Hepatocyte (in vitro differentiated cells): ENCODE results near the gene HTRA2. TPM values are rescaled to one million over a fixed set of nuclear protein-coding genes. Genes with fewer than 3 reads are reported as not detected.

ENCODE experiments used
- DNase-seq: peaks from one replicate; pipeline ENCODE4 v3.0.0-alpha.2; 2016; ENCODE audit warnings: low spot score
- H2AFZ ChIP-seq: fragments of 200-600 bp; sonication (generic); 2 replicates; pipeline ENCODE4 v1.6.0; 2016; ENCODE audit warnings: antibody characterized with exemption, mild to moderate bottlenecking
- H3K27ac ChIP-seq: fragments of 200-600 bp; sonication (generic); 2 replicates; pipeline ENCODE4 v1.5.1; 2016; ENCODE audit warnings: mild to moderate bottlenecking
- H3K27me3 ChIP-seq: fragments of 200-600 bp; sonication (generic); 2 replicates; pipeline ENCODE4 v1.6.1; 2016
- H3K36me3 ChIP-seq: fragments of 200-600 bp; sonication (generic); replicated peaks from 2 replicates; pipeline ENCODE4 v1.5.1; 2016; ENCODE audit warnings: low read depth; ENCODE audit not compliant: insufficient read depth
- H3K4me1 ChIP-seq: fragments of 200-600 bp; sonication (generic); 2 replicates; pipeline ENCODE4 v1.5.1; 2016; ENCODE audit warnings: mild to moderate bottlenecking, moderate library complexity; ENCODE audit not compliant: insufficient read depth
- H3K4me2 ChIP-seq: fragments of 200-600 bp; sonication (generic); 2 replicates; pipeline ENCODE4 v1.6.0; 2016
- H3K4me3 ChIP-seq: fragments of 200-600 bp; sonication (generic); 2 replicates; pipeline ENCODE4 v1.5.1; 2016; ENCODE audit warnings: mild to moderate bottlenecking
- H3K79me2 ChIP-seq: fragments of 200-600 bp; sonication (generic); 2 replicates; pipeline ENCODE4 v1.6.0; 2017; ENCODE audit warnings: mild to moderate bottlenecking
- H3K9me2 ChIP-seq: fragments of 200-600 bp; sonication (generic); replicated peaks from 2 replicates; pipeline ENCODE4 v1.6.0; 2017; ENCODE audit warnings: mild to moderate bottlenecking; ENCODE audit not compliant: insufficient read depth
- H3K9me3 ChIP-seq: fragments of 200-600 bp; sonication (generic); 2 replicates; pipeline ENCODE4 v1.5.1; 2016; ENCODE audit warnings: low read depth, mild to moderate bottlenecking
- H4K20me1 ChIP-seq: fragments of 200-600 bp; sonication (generic); 2 replicates; pipeline ENCODE4 v1.6.0; 2016; ENCODE audit warnings: mild to moderate bottlenecking; ENCODE audit not compliant: insufficient read depth, poor library complexity, severe bottlenecking
- EZH2 ChIP-seq: fragments of 200-600 bp; sonication (generic); IDR thresholded peaks from 2 replicates; pipeline ENCODE4 v1.6.1; 2016; ENCODE audit warnings: antibody characterized with exemption, mild to moderate bottlenecking, borderline replicate concordance
- EZH2phosphoT487 ChIP-seq: fragments of 200-600 bp; sonication (generic); IDR thresholded peaks from one replicate; pipeline ENCODE4 v1.6.1; 2018; ENCODE audit warnings: antibody characterized with exemption, mild to moderate bottlenecking, low read depth, moderate library complexity; ENCODE audit not compliant: unreplicated experiment, severe bottlenecking
- WGBS: methylation state at CpG from one replicate; pipeline ENCODE4 v1.1.6; 2016; ENCODE audit warnings: low lambda C conversion rate; ENCODE audit errors: missing lambda C conversion rate; 5-methylcytosine and 5-hydroxymethylcytosine counted together
- polyA plus RNA-seq: library from polyadenylated mRNA; unstranded; fragments of >200 nt; fragmentation: Nextera tagmentation; extraction: Ambion mirVana; gene quantifications from 2 replicates; pipeline ENCODE4 v1.2.1, GENCODE V29; 2016
- total RNA-seq: library from RNA; depleted of rRNA; stranded (reverse); fragments of >200 nt; gene quantifications from 2 replicates; pipeline ENCODE4 v1.2.3, GENCODE V29; 2014
- TF ChIP-seq, protein P1 (sequence below): fragments of 200-600 bp; sonication (generic); IDR thresholded peaks from 2 replicates; pipeline ENCODE4 v1.5.1; 2016; ENCODE audit warnings: antibody characterized with exemption, mild to moderate bottlenecking; ENCODE audit not compliant: poor library complexity

HTRA2 gene
- total and polyA plus RNA-seq, 2 experiments from 2014 or later = 31.2 to 33.5 TPM

DNA sequence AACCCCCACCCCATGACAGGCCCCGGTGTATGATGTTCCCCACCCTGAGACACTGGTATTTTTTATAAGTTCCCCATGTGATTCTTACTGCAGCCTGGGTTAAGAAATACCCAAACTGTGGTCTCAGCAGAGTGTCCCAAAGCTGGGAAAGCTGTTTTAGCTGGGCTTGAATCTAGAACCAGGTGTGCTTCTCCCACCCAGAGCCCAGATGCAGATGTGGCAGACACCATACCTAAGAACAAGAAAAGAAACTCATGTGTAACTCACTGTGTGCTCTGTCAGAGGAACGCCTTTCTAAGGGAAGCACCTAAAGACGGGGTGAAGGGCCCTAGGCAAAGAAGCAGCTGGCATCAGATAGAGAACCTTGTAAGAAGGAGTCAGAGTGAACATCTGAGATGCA is 48.7 kb downstream of the HTRA2 start:
- H3K9me3 ChIP-seq = no peaks in the 10 kb centered on the region
- H3K9me2 ChIP-seq = no peaks in the 10 kb centered on the region
- no peak overlapping the region for H3K4me3 ChIP-seq
- H3K36me3 ChIP-seq = no peaks in the 10 kb centered on the region
- no peaks in the 10 kb centered on the region for H3K79me2 ChIP-seq
- 90% methylated on average over 3 of the region's 3 CpGs for WGBS
- TF ChIP-seq EZH2 (no peak), EZH2phosphoT487 (no peak)
- TF ChIP-seq, protein P1, sequence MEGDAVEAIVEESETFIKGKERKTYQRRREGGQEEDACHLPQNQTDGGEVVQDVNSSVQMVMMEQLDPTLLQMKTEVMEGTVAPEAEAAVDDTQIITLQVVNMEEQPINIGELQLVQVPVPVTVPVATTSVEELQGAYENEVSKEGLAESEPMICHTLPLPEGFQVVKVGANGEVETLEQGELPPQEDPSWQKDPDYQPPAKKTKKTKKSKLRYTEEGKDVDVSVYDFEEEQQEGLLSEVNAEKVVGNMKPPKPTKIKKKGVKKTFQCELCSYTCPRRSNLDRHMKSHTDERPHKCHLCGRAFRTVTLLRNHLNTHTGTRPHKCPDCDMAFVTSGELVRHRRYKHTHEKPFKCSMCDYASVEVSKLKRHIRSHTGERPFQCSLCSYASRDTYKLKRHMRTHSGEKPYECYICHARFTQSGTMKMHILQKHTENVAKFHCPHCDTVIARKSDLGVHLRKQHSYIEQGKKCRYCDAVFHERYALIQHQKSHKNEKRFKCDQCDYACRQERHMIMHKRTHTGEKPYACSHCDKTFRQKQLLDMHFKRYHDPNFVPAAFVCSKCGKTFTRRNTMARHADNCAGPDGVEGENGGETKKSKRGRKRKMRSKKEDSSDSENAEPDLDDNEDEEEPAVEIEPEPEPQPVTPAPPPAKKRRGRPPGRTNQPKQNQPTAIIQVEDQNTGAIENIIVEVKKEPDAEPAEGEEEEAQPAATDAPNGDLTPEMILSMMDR = no peak
- no peak overlapping the region for H2AFZ ChIP-seq
- H4K20me1 ChIP-seq = no peaks in the 10 kb centered on the region
- no peak overlapping the region for H3K27ac ChIP-seq
- H3K4me2 ChIP-seq = no peak overlapping the region
- DNase-seq = no peak
- no peaks in the 10 kb centered on the region for H3K27me3 ChIP-seq
- H3K4me1 ChIP-seq = no peaks in the 10 kb centered on the region

DNA sequence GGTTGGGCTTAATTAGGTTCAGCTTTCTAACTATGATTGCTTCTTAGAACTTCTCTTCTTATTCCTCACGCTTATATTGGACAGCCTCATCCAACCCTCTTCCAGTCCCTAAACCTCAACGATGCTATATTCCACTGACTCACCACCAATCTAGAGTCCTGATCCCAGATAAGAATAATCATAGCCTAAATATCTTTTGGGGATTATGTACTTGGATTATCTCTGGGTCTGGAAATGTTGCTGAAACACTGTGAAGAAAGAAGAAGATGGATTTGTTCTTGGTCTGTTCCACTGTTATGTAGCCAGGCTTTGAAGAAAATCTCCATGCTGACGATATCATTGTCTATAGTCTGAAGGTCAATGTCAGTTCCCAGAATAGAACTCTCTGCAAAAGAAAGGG is 51.7 kb downstream of the HTRA2 start:
- Histone ChIP-seq H3K9me3 (no peaks in the 10 kb centered on the region), H3K36me3 (no peaks in the 10 kb centered on the region), H3K27ac (no peak overlapping the region), H4K20me1 (no peaks in the 10 kb centered on the region), H3K4me3 (no peak overlapping the region), H3K79me2 (no peaks in the 10 kb centered on the region), H3K4me2 (no peak overlapping the region), H3K4me1 (no peaks in the 10 kb centered on the region), H3K27me3 (no peaks in the 10 kb centered on the region), H2AFZ (no peak overlapping the region), H3K9me2 (no peaks in the 10 kb centered on the region)
- no peak for DNase-seq
- WGBS = 67% methylated on average over 3 of the region's 3 CpGs
- TF ChIP-seq EZH2phosphoT487 = no peak
- no peak for TF ChIP-seq EZH2
- TF ChIP-seq, protein P1 = no peak

DNA sequence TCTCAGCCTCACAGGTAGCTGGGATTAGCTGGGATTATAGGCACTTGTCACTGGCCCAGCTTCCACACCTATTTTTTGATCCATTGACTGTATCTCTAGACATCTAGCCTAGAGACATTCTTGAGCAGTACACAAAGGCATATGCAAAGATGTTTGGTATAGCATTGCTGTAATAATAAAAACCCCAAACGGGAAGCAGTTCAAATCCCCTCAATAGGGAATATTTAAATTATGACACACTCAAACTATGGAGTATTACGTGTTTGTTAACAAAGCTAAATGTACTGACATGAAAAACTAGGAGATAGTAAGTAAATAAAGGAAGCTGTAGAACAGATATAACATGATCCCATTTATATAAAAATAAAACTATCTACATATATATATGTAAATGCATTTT is 52.5 kb downstream of the HTRA2 start:
- H3K27me3 ChIP-seq = no peaks in the 10 kb centered on the region
- no peak for DNase-seq
- no peak overlapping the region for H3K27ac ChIP-seq
- WGBS = 83% methylated on average over 2 of the region's 2 CpGs
- H3K79me2 ChIP-seq = no peaks in the 10 kb centered on the region
- H4K20me1 ChIP-seq = no peaks in the 10 kb centered on the region
- H3K36me3 ChIP-seq = no peaks in the 10 kb centered on the region
- no peak overlapping the region for H3K4me3 ChIP-seq
- no peaks in the 10 kb centered on the region for H3K4me1 ChIP-seq
- no peaks in the 10 kb centered on the region for H3K9me3 ChIP-seq
- no peaks in the 10 kb centered on the region for H3K9me2 ChIP-seq
- H3K4me2 ChIP-seq = no peak overlapping the region
- no peak for TF ChIP-seq EZH2
- no peak for TF ChIP-seq EZH2phosphoT487
- TF ChIP-seq, protein P1 = no peak
- H2AFZ ChIP-seq = no peak overlapping the region

Other genes starting within 250 kb of the HTRA2 start
- 0.36 and 1.5 TPM in 2 replicates for gene SLC4A5, start 186.5 kb upstream of the HTRA2 start, total RNA-seq
- 0.28 and 1.7 TPM in 2 replicates for gene SLC4A5, start 186.5 kb upstream of the HTRA2 start, polyA plus RNA-seq
- gene DCTN1, start 149.6 kb upstream of the HTRA2 start, total RNA-seq = 72.3 and 84.3 TPM in 2 replicates
- gene DCTN1, start 149.6 kb upstream of the HTRA2 start, polyA plus RNA-seq = 95.0 and 111 TPM in 2 replicates
- 0.32 and 0.37 TPM in 2 replicates for gene C2orf81, start 108.3 kb upstream of the HTRA2 start, total RNA-seq
- 0.76 and 4.2 TPM in 2 replicates for gene C2orf81, start 108.3 kb upstream of the HTRA2 start, polyA plus RNA-seq
- gene WDR54, start 108.2 kb upstream of the HTRA2 start, total RNA-seq = 6.2 and 7.1 TPM in 2 replicates
- 22.2 and 22.6 TPM in 2 replicates for gene WDR54, start 108.2 kb upstream of the HTRA2 start, polyA plus RNA-seq
- 66.1 and 74.2 TPM in 2 replicates for gene RTKN, start 88.0 kb upstream of the HTRA2 start, total RNA-seq
- 77.5 and 85.0 TPM in 2 replicates for gene RTKN, start 88.0 kb upstream of the HTRA2 start, polyA plus RNA-seq
- 16.0 and 20.0 TPM in 2 replicates for gene INO80B, start 74.8 kb upstream of the HTRA2 start, total RNA-seq
- 18.9 and 19.9 TPM in 2 replicates for gene INO80B, start 74.8 kb upstream of the HTRA2 start, polyA plus RNA-seq
- gene WBP1, start 71.5 kb upstream of the HTRA2 start, total RNA-seq = 66.5 and 85.7 TPM in 2 replicates
- gene WBP1, start 71.5 kb upstream of the HTRA2 start, polyA plus RNA-seq = 87.5 and 95.0 TPM in 2 replicates
- gene MOGS, start 64.6 kb upstream of the HTRA2 start, total RNA-seq = 47.6 and 67.1 TPM in 2 replicates
- gene MOGS, start 64.6 kb upstream of the HTRA2 start, polyA plus RNA-seq = 48.3 and 60.2 TPM in 2 replicates
- gene MRPL53, start 57.3 kb upstream of the HTRA2 start, total RNA-seq = 13.8 and 23.4 TPM in 2 replicates
- gene MRPL53, start 57.3 kb upstream of the HTRA2 start, polyA plus RNA-seq = 89.6 and 95.9 TPM in 2 replicates
- 11.6 and 15.9 TPM in 2 replicates for gene CCDC142, start 46.9 kb upstream of the HTRA2 start, total RNA-seq
- gene CCDC142, start 46.9 kb upstream of the HTRA2 start, polyA plus RNA-seq = 16.6 and 21.3 TPM in 2 replicates
- 19.9 and 25.1 TPM in 2 replicates for gene TTC31, start 46.9 kb upstream of the HTRA2 start, total RNA-seq
- 21.3 and 23.8 TPM in 2 replicates for gene TTC31, start 46.9 kb upstream of the HTRA2 start, polyA plus RNA-seq
- 2.5 and 3.4 TPM in 2 replicates for gene LBX2, start 30.3 kb upstream of the HTRA2 start, total RNA-seq
- gene LBX2, start 30.3 kb upstream of the HTRA2 start, polyA plus RNA-seq = 3.1 and 5.2 TPM in 2 replicates
- 10.4 and 10.6 TPM in 2 replicates for gene PCGF1, start 22.2 kb upstream of the HTRA2 start, total RNA-seq
- 29.0 and 30.2 TPM in 2 replicates for gene PCGF1, start 22.2 kb upstream of the HTRA2 start, polyA plus RNA-seq
- gene TLX2, start 15.5 kb upstream of the HTRA2 start, total RNA-seq = not detected in 2 replicates
- gene TLX2, start 15.5 kb upstream of the HTRA2 start, polyA plus RNA-seq = not detected in 2 replicates
- 1.2 and 4.0 TPM in 2 replicates for gene DQX1, start 3.7 kb upstream of the HTRA2 start, total RNA-seq
- 0.73 TPM in 1 of 2 replicates, not detected in the other for gene DQX1, start 3.7 kb upstream of the HTRA2 start, polyA plus RNA-seq
- 121 and 138 TPM in 2 replicates for gene AUP1, start 227 bp upstream of the HTRA2 start, total RNA-seq
- gene AUP1, start 227 bp upstream of the HTRA2 start, polyA plus RNA-seq = 195 and 212 TPM in 2 replicates
- gene LOXL3, start 24.0 kb downstream of the HTRA2 start, total RNA-seq = 13.3 and 13.6 TPM in 2 replicates
- gene LOXL3, start 24.0 kb downstream of the HTRA2 start, polyA plus RNA-seq = 11.0 and 11.2 TPM in 2 replicates
- 8.0 and 11.6 TPM in 2 replicates for gene DOK1, start 24.8 kb downstream of the HTRA2 start, total RNA-seq
- gene DOK1, start 24.8 kb downstream of the HTRA2 start, polyA plus RNA-seq = 10.7 and 11.4 TPM in 2 replicates
- 0.70 and 1.0 TPM in 2 replicates for gene M1AP, start 118.4 kb downstream of the HTRA2 start, total RNA-seq
- gene M1AP, start 118.4 kb downstream of the HTRA2 start, polyA plus RNA-seq = 0.30 and 1.2 TPM in 2 replicates
- 6.8 and 7.3 TPM in 2 replicates for gene SEMA4F, start 124.3 kb downstream of the HTRA2 start, total RNA-seq
- gene SEMA4F, start 124.3 kb downstream of the HTRA2 start, polyA plus RNA-seq = 6.5 and 7.4 TPM in 2 replicates